GM12878 (cell line): ENCODE measurements around the gene TNFAIP8L1. TPM values are rescaled to one million over a fixed set of nuclear protein-coding genes. Genes with fewer than 3 reads are reported as not detected.

ENCODE experiments used
- ATAC-seq: fragments of 200-7000 bp; cut with Tn5 transposase; 3 replicates; pipeline ENCODE4 v1.9.1; 2020; ENCODE audit warnings: mild to moderate bottlenecking, moderate library complexity
- BruUV-seq: library from RNA; stranded (reverse); fragments of 400-500 nt; replicated peaks from 2 replicates; lab custom pipeline; 2021; lab: Mats Ljungman, UMichigan
- CTCF ChIA-PET: fragments of 300-600 bp; sonication (Branson Sonifier 250); formaldehyde crosslinking; extraction: SDS; loops from one replicate; lab custom pipeline; 2021; ENCODE audit warnings: inconsistent platforms; lab: Yijun Ruan, JAX
- POLR2A ChIA-PET: fragments of 350-600 bp; formaldehyde crosslinking; extraction: SDS; loops from one replicate; lab custom pipeline; 2021; ENCODE audit warnings: inconsistent platforms; lab: Charles Lee
- RAD21 ChIA-PET: fragments of 300-600 bp; sonication (Branson Sonifier 250); formaldehyde crosslinking; loops from one replicate; lab custom pipeline; 2023; ENCODE audit warnings: antibody characterized with exemption; ENCODE audit not compliant: unreplicated experiment; lab: Charles Lee
- SMC1A ChIA-PET: fragments of 300-600 bp; sonication (Branson Sonifier 250); formaldehyde crosslinking; loops from one replicate; lab custom pipeline; 2023; ENCODE audit not compliant: unreplicated experiment, uncharacterized antibody; lab: Charles Lee
- DNase-seq: peaks from one replicate; pipeline ENCODE4 v3.0.0-alpha.2; 2011; ENCODE audit warnings: low read depth, low spot score
- FAIRE-seq: peaks from 3 replicates; lab custom pipeline; 2011; peaks lifted over from hg19 to GRCh38; lab: Jason Lieb, UNC
- H2AFZ ChIP-seq: 2 replicates; pipeline ENCODE4 v1.6.0; 2011; ENCODE audit warnings: low read depth, low read length, control low read depth; ENCODE audit not compliant: control insufficient read depth
- H3K27ac ChIP-seq: 2 replicates; pipeline ENCODE4 v1.5.1; 2011; ENCODE audit warnings: control low read depth; ENCODE audit not compliant: control insufficient read depth, insufficient read depth
- H3K27me3 ChIP-seq, 2 experiments: replicated peaks in 1 of 2; 2 replicates each; pipeline versions ENCODE4 v1.6.0 to v1.6.1; 2011; ENCODE audit warnings: low read length in 1 of 2; ENCODE audit not compliant: control insufficient read depth in 2 of 2, insufficient read depth in 2 of 2
- H3K36me3 ChIP-seq, 2 experiments: 2 replicates each; pipeline ENCODE4 v1.5.1; 2011; ENCODE audit warnings: low read length in 1 of 2; ENCODE audit not compliant: control insufficient read depth in 2 of 2, insufficient read depth in 2 of 2
- H3K4me1 ChIP-seq: 2 replicates; pipeline ENCODE4 v1.6.1; 2011; ENCODE audit warnings: mild to moderate bottlenecking, low read length, moderate library complexity, mixed read lengths; ENCODE audit not compliant: control insufficient read depth, insufficient read depth
- H3K4me2 ChIP-seq: 2 replicates; pipeline ENCODE4 v1.6.0; 2011; ENCODE audit warnings: control low read depth; ENCODE audit not compliant: control insufficient read depth, insufficient read depth
- H3K4me3 ChIP-seq: fragments of 200-600 bp; sonication (generic); 2 replicates; pipeline ENCODE4 v1.5.1; 2016
- H3K79me2 ChIP-seq: 2 replicates; pipeline ENCODE4 v1.6.0; 2011; ENCODE audit warnings: low read length; ENCODE audit not compliant: control insufficient read depth, insufficient read depth
- H3K9ac ChIP-seq: 2 replicates; pipeline ENCODE4 v1.8.0; 2011; ENCODE audit warnings: low read length, control low read depth, mixed read lengths; ENCODE audit not compliant: control insufficient read depth, insufficient read depth
- H3K9me3 ChIP-seq: replicated peaks from 3 replicates; pipeline ENCODE4 v1.5.1; 2011; ENCODE audit warnings: mild to moderate bottlenecking, low read length; ENCODE audit not compliant: control insufficient read depth, insufficient read depth
- H4K20me1 ChIP-seq: 2 replicates; pipeline ENCODE4 v1.6.0; 2011; ENCODE audit not compliant: control insufficient read depth, insufficient read depth
- CBX5 ChIP-seq: sonication (generic); IDR thresholded peaks from 2 replicates; pipeline ENCODE4 v1.6.1; 2016; ENCODE audit warnings: low read depth, moderate library complexity, mild to moderate bottlenecking, inconsistent platforms
- CTCF ChIP-seq, 3 experiments: IDR thresholded peaks in 2 of 3; conservative IDR thresholded peaks in 1 of 3; 2 replicates each; pipeline ENCODE4 v1.5.1; 2011; ENCODE audit warnings: low read depth in 3 of 3, low read length in 3 of 3, mild to moderate bottlenecking in 3 of 3, control low read depth in 2 of 3, moderate library complexity in 2 of 3, inconsistent platforms in 1 of 3, mixed read lengths in 1 of 3; ENCODE audit not compliant: control insufficient read depth in 2 of 3, insufficient read depth in 1 of 3; ENCODE audit errors: extremely low read depth in 1 of 3
- RBBP5 ChIP-seq: fragments of 200-600 bp; sonication (generic); conservative IDR thresholded peaks from 2 replicates; pipeline ENCODE4 v1.6.1; 2016
- SUZ12 ChIP-seq: fragments of 200-600 bp; sonication (generic); IDR thresholded peaks from one replicate; pipeline ENCODE4 v1.6.1; 2018; ENCODE audit warnings: antibody characterized with exemption, mild to moderate bottlenecking; ENCODE audit not compliant: unreplicated experiment
- WGBS: methylation state at CpG from one replicate; pipeline ENCODE4 v1.1.6; 2016; ENCODE audit warnings: low lambda C conversion rate; ENCODE audit not compliant: insufficient replicate concordance, insufficient coverage; ENCODE audit errors: missing lambda C conversion rate; 5-methylcytosine and 5-hydroxymethylcytosine counted together
- in situ Hi-C: fragments of 300-500 bp; cut with MboI; formaldehyde crosslinking; loops from 9 replicates; pipeline ENCODE4 v1.14.3; 2018; ENCODE audit warnings: mixed read lengths
- intact Hi-C: fragments of 100-400 bp; cut with micrococcal nuclease; formaldehyde crosslinking; loops from one replicate; pipeline ENCODE4 v1.14.2; 2022; ENCODE audit not compliant: unreplicated experiment
- polyA plus RNA-seq, 11 experiments: library from polyadenylated mRNA; depleted of rRNA in 4 of 11; unstranded in 6 of 11; stranded (reverse) in 5 of 11; fragments of >200 nt; fragmentation: Nextera tagmentation in 4 of 11; fragmentation: Illumina TruSeq in 1 of 11; extraction: Ambion mirVana in 4 of 11; extraction: Trizol in 1 of 11; gene quantifications; 1 replicate in 1 of 11; 2 replicates in 10 of 11; pipeline versions ENCODE4 v1.2.1 to v1.2.3, GENCODE V29; 2011 to 2016; ENCODE audit warnings: inconsistent platforms in 2 of 11, missing spikeins in 2 of 11, low read depth in 1 of 11
- total RNA-seq, 4 experiments: library from RNA; depleted of rRNA in 3 of 4; stranded (reverse); fragments of >200 nt in 3 of 4; fragmentation: Illumina TruSeq in 1 of 4; extraction: Trizol in 1 of 4; gene quantifications; 2 replicates each; pipeline versions ENCODE4 v1.2.1 to v1.2.3, GENCODE V29; 2013 to 2021

The TNFAIP8L1 gene
- total and polyA plus RNA-seq, 10 of the 15 experiments (the other 5 are each of a cell fraction or from before 2014, with no cell fraction given) = 0.93 to 12.7 (median 8.6) TPM

DNA sequence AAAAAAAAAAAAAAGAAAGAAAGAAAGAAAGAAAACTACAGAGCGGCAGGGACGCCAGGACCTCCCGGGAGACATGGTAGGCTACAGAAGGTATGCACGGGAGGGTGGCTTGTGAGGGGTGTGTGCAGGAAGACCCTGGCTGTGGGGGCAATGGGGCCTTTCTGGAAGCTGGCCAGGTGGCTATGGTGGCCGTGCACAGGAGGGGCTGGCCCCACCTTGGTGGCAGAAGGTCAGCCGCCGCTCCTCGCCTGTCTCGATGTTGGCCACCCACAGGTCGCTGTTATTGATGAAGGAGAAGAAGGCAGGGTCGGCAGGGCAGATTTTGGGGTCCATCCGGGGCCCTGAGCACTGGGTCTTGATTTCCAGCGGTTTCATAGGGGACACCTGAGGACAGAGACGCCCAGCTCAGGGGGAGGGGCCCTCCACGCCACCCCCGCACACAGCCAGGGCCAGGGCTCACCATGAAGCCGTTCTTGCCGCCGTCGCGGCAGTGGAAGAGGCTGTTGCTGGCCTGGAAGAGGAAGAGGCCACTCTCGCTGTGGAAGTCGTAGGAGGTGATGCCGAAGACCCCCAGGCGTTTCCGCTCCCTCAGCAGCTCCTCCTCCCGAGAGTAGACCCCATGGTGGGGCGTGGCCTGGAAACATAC is 64.5 kb downstream of the TNFAIP8L1 start (continued):
- no peak for TF ChIP-seq CTCF (IDR thresholded peaks at IDR 0.05 in 2 of 3, conservative IDR thresholded peaks at IDR 0.05 in 1 of 3; ENCODE audit: control insufficient read depth in 2 of 3, extremely low read depth in 1 of 3, insufficient read depth in 1 of 3, low read depth in 3 of 3, low read length in 3 of 3)
- no peak for TF ChIP-seq RBBP5
- TF ChIP-seq, all 136 proteins: peak for 0

DNA sequence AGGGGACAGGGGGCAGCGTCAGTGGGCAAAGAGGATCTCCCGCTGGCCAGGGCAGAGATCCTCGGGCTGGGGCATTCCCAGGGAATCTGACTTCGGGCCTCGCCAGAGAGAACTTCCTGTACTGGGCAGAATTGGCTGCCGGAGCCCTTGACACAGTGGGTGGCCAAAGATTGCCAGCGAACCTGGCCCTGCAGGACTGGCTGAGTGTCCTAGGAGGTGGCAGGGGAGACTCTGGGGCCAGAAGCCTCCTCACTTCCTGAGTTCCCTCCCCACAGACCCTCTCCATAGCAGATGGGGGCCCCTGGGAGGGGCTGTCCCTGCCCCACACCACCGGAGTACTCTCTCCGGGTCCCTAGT is 65.0 kb downstream of the TNFAIP8L1 start:
- no peak overlapping the region for H3K9ac ChIP-seq
- H3K9me3 ChIP-seq = no peaks in the 10 kb centered on the region
- ChIA-PET RAD21 (no interaction called here), SMC1A (no interaction called here)
- peaks cover under 1% of the 10 kb centered on the region; the same call in 1 of the 2 replicates for H3K4me1 ChIP-seq
- H4K20me1 ChIP-seq = no peaks in the 10 kb centered on the region
- intact Hi-C loops = no loop called here
- TF ChIP-seq CBX5 (no peak), SUZ12 (no peak)
- TF ChIP-seq, all 136 proteins: peak for 0
- DNase-seq (no peak), ATAC-seq (no peak), FAIRE-seq (no peak)
- Histone ChIP-seq H3K79me2 (no peaks in the 10 kb centered on the region), H3K27ac (no peak overlapping the region), H2AFZ (no peak overlapping the region), H3K27me3 (no peaks in the 10 kb centered on the region), H3K36me3 (peaks cover 14 to 29% of the 10 kb centered on the region in 2 experiments; a peak in 3 of 4 replicates), H3K4me2 (no peak overlapping the region), H3K4me3 (no peak overlapping the region)
- ChIA-PET POLR2A (no interaction called here), CTCF (no interaction called here)
- in situ Hi-C loops = no loop called here
- no TSS peak for BruUV-seq
- 90% methylated on average over 8 of the region's 9 CpGs for WGBS

Other genes with a start within 250 kb of the TNFAIP8L1 start
Only the 7 nearest of the 13 such genes appear.
- gene PLIN4, start 121.0 kb upstream of the TNFAIP8L1 start, total RNA-seq (2014; rRNA removed) = 0.05 and 0.06 TPM in 2 replicates
- 0.04 and 0.05 TPM in 2 replicates for gene PLIN4, start 121.0 kb upstream of the TNFAIP8L1 start, total RNA-seq (2014; rRNA removed; fragmentation: Illumina TruSeq; extraction: Trizol)
- gene PLIN4, start 121.0 kb upstream of the TNFAIP8L1 start, total RNA-seq (2021) = 0.08 and 0.10 TPM in 2 replicates
- gene PLIN4, start 121.0 kb upstream of the TNFAIP8L1 start, polyA plus RNA-seq (2011; rRNA removed) = 0.01 TPM in 2 replicates
- gene PLIN4, start 121.0 kb upstream of the TNFAIP8L1 start, polyA plus RNA-seq (2014; fragmentation: Illumina TruSeq; extraction: Trizol) = 0.01 and 0.08 TPM in 2 replicates
- gene PLIN4, start 121.0 kb upstream of the TNFAIP8L1 start, polyA plus RNA-seq (2014; fragmentation: Nextera tagmentation; extraction: Ambion mirVana) = not detected
- gene PLIN4, start 121.0 kb upstream of the TNFAIP8L1 start, polyA plus RNA-seq (2014; rRNA removed) = 0.04 and 0.14 TPM in 2 replicates
- under 1 TPM; 0.09 to 0.11 TPM for gene PLIN4, start 121.0 kb upstream of the TNFAIP8L1 start, polyA plus RNA-seq (2016; fragmentation: Nextera tagmentation; extraction: Ambion mirVana)
- not detected in 2 replicates for gene PLIN5, start 104.3 kb upstream of the TNFAIP8L1 start, total RNA-seq (2014; rRNA removed)
- gene PLIN5, start 104.3 kb upstream of the TNFAIP8L1 start, total RNA-seq (2014; rRNA removed; fragmentation: Illumina TruSeq; extraction: Trizol) = not detected in 2 replicates
- gene PLIN5, start 104.3 kb upstream of the TNFAIP8L1 start, total RNA-seq (2021) = 0.11 and 0.15 TPM in 2 replicates
- gene PLIN5, start 104.3 kb upstream of the TNFAIP8L1 start, polyA plus RNA-seq (2011; rRNA removed) = 0.20 and 0.33 TPM in 2 replicates
- not detected in 2 replicates for gene PLIN5, start 104.3 kb upstream of the TNFAIP8L1 start, polyA plus RNA-seq (2014; fragmentation: Illumina TruSeq; extraction: Trizol)
- not detected for gene PLIN5, start 104.3 kb upstream of the TNFAIP8L1 start, polyA plus RNA-seq (2014; fragmentation: Nextera tagmentation; extraction: Ambion mirVana)
- gene PLIN5, start 104.3 kb upstream of the TNFAIP8L1 start, polyA plus RNA-seq (2014; rRNA removed) = not detected in 2 replicates
- gene PLIN5, start 104.3 kb upstream of the TNFAIP8L1 start, polyA plus RNA-seq (2016; fragmentation: Nextera tagmentation; extraction: Ambion mirVana) = not detected
- gene LRG1, start 99.5 kb upstream of the TNFAIP8L1 start, total RNA-seq (2014; rRNA removed) = 0.44 and 0.62 TPM in 2 replicates
- gene LRG1, start 99.5 kb upstream of the TNFAIP8L1 start, total RNA-seq (2014; rRNA removed; fragmentation: Illumina TruSeq; extraction: Trizol) = 0.51 and 0.63 TPM in 2 replicates
- gene LRG1, start 99.5 kb upstream of the TNFAIP8L1 start, total RNA-seq (2021) = 1.1 and 1.2 TPM in 2 replicates
- gene LRG1, start 99.5 kb upstream of the TNFAIP8L1 start, polyA plus RNA-seq (2011; rRNA removed) = 2.5 and 4.7 TPM in 2 replicates
- 0.13 and 0.53 TPM in 2 replicates for gene LRG1, start 99.5 kb upstream of the TNFAIP8L1 start, polyA plus RNA-seq (2014; fragmentation: Illumina TruSeq; extraction: Trizol)
- under 1 TPM; 0.29 to 0.31 TPM for gene LRG1, start 99.5 kb upstream of the TNFAIP8L1 start, polyA plus RNA-seq (2014; fragmentation: Nextera tagmentation; extraction: Ambion mirVana)
- gene LRG1, start 99.5 kb upstream of the TNFAIP8L1 start, polyA plus RNA-seq (2014; rRNA removed) = 1.0 and 1.6 TPM in 2 replicates
- under 1 TPM; 0.43 TPM for gene LRG1, start 99.5 kb upstream of the TNFAIP8L1 start, polyA plus RNA-seq (2016; fragmentation: Nextera tagmentation; extraction: Ambion mirVana)
- gene SEMA6B, start 79.8 kb upstream of the TNFAIP8L1 start, total RNA-seq (2014; rRNA removed) = not detected in 2 replicates
- gene SEMA6B, start 79.8 kb upstream of the TNFAIP8L1 start, total RNA-seq (2014; rRNA removed; fragmentation: Illumina TruSeq; extraction: Trizol) = not detected in 2 replicates
- gene SEMA6B, start 79.8 kb upstream of the TNFAIP8L1 start, total RNA-seq (2021) = 0.08 and 0.13 TPM in 2 replicates
- gene SEMA6B, start 79.8 kb upstream of the TNFAIP8L1 start, polyA plus RNA-seq (2011; rRNA removed) = not detected in 2 replicates
- gene SEMA6B, start 79.8 kb upstream of the TNFAIP8L1 start, polyA plus RNA-seq (2014; fragmentation: Illumina TruSeq; extraction: Trizol) = not detected in 2 replicates
- gene SEMA6B, start 79.8 kb upstream of the TNFAIP8L1 start, polyA plus RNA-seq (2014; fragmentation: Nextera tagmentation; extraction: Ambion mirVana) = not detected
- not detected in 2 replicates for gene SEMA6B, start 79.8 kb upstream of the TNFAIP8L1 start, polyA plus RNA-seq (2014; rRNA removed)
- gene SEMA6B, start 79.8 kb upstream of the TNFAIP8L1 start, polyA plus RNA-seq (2016; fragmentation: Nextera tagmentation; extraction: Ambion mirVana) = not detected
- gene MYDGF, start 30.8 kb downstream of the TNFAIP8L1 start, total RNA-seq (2014; rRNA removed) = 68.7 and 83.5 TPM in 2 replicates
- gene MYDGF, start 30.8 kb downstream of the TNFAIP8L1 start, total RNA-seq (2014; rRNA removed; fragmentation: Illumina TruSeq; extraction: Trizol) = 46.0 and 50.2 TPM in 2 replicates
- gene MYDGF, start 30.8 kb downstream of the TNFAIP8L1 start, total RNA-seq (2021) = 57.4 and 64.7 TPM in 2 replicates
- 31.3 and 45.6 TPM in 2 replicates for gene MYDGF, start 30.8 kb downstream of the TNFAIP8L1 start, polyA plus RNA-seq (2011; rRNA removed)
- gene MYDGF, start 30.8 kb downstream of the TNFAIP8L1 start, polyA plus RNA-seq (2014; fragmentation: Illumina TruSeq; extraction: Trizol) = 17.9 and 39.1 TPM in 2 replicates
- 10 to 100 TPM in 1 of 2 experiments, 1 to 10 TPM in 1; 2.3 to 18.5 TPM for gene MYDGF, start 30.8 kb downstream of the TNFAIP8L1 start, polyA plus RNA-seq (2014; fragmentation: Nextera tagmentation; extraction: Ambion mirVana)
- 92.8 and 96.7 TPM in 2 replicates for gene MYDGF, start 30.8 kb downstream of the TNFAIP8L1 start, polyA plus RNA-seq (2014; rRNA removed)
- gene MYDGF, start 30.8 kb downstream of the TNFAIP8L1 start, polyA plus RNA-seq (2016; fragmentation: Nextera tagmentation; extraction: Ambion mirVana) = 100 to 1,000 TPM; 183 to 196 TPM
- 32.3 and 35.7 TPM in 2 replicates for gene DPP9, start 84.3 kb downstream of the TNFAIP8L1 start, total RNA-seq (2014; rRNA removed)
- gene DPP9, start 84.3 kb downstream of the TNFAIP8L1 start, total RNA-seq (2014; rRNA removed; fragmentation: Illumina TruSeq; extraction: Trizol) = 14.9 and 15.2 TPM in 2 replicates
- 54.5 and 58.6 TPM in 2 replicates for gene DPP9, start 84.3 kb downstream of the TNFAIP8L1 start, total RNA-seq (2021)
- 4.5 and 10.0 TPM in 2 replicates for gene DPP9, start 84.3 kb downstream of the TNFAIP8L1 start, polyA plus RNA-seq (2011; rRNA removed)
- 11.4 and 24.1 TPM in 2 replicates for gene DPP9, start 84.3 kb downstream of the TNFAIP8L1 start, polyA plus RNA-seq (2014; fragmentation: Illumina TruSeq; extraction: Trizol)
- 1 to 10 TPM in 1 of 2 experiments, under 1 TPM in 1; 0.64 to 1.2 TPM for gene DPP9, start 84.3 kb downstream of the TNFAIP8L1 start, polyA plus RNA-seq (2014; fragmentation: Nextera tagmentation; extraction: Ambion mirVana)
- 31.0 and 40.9 TPM in 2 replicates for gene DPP9, start 84.3 kb downstream of the TNFAIP8L1 start, polyA plus RNA-seq (2014; rRNA removed)
- gene DPP9, start 84.3 kb downstream of the TNFAIP8L1 start, polyA plus RNA-seq (2016; fragmentation: Nextera tagmentation; extraction: Ambion mirVana) = 10 to 100 TPM; 50.6 to 52.9 TPM
- gene FEM1A, start 152.2 kb downstream of the TNFAIP8L1 start, total RNA-seq (2014; rRNA removed) = 14.0 and 17.4 TPM in 2 replicates
- 5.7 and 6.9 TPM in 2 replicates for gene FEM1A, start 152.2 kb downstream of the TNFAIP8L1 start, total RNA-seq (2014; rRNA removed; fragmentation: Illumina TruSeq; extraction: Trizol)
- 14.3 and 15.0 TPM in 2 replicates for gene FEM1A, start 152.2 kb downstream of the TNFAIP8L1 start, total RNA-seq (2021)
- 1.6 and 3.0 TPM in 2 replicates for gene FEM1A, start 152.2 kb downstream of the TNFAIP8L1 start, polyA plus RNA-seq (2011; rRNA removed)
- 3.5 and 4.7 TPM in 2 replicates for gene FEM1A, start 152.2 kb downstream of the TNFAIP8L1 start, polyA plus RNA-seq (2014; fragmentation: Illumina TruSeq; extraction: Trizol)
- gene FEM1A, start 152.2 kb downstream of the TNFAIP8L1 start, polyA plus RNA-seq (2014; fragmentation: Nextera tagmentation; extraction: Ambion mirVana) = under 1 TPM; 0.27 to 0.31 TPM
- gene FEM1A, start 152.2 kb downstream of the TNFAIP8L1 start, polyA plus RNA-seq (2014; rRNA removed) = 9.1 and 10.7 TPM in 2 replicates
- gene FEM1A, start 152.2 kb downstream of the TNFAIP8L1 start, polyA plus RNA-seq (2016; fragmentation: Nextera tagmentation; extraction: Ambion mirVana) = 1 to 10 TPM; 2.4 to 2.7 TPM